ENCODE results near the gene BOLA1.

GRCh38 chr1:149915429-149916192, 16.2 kb downstream of the BOLA1 start:
- TF ChIP-seq POLR2A (IDR thresholded peaks at IDR 0.05; ENCODE audit: low read length): no peak
- no peak for TF ChIP-seq GATA1 (IDR thresholded peaks at IDR 0.05; ENCODE audit: low read depth, low read length)

Measured in erythroblast (primary cell).